Trophoblast cell (in vitro differentiated cells and primary cell): ENCODE results near the gene ARL14EP. TPM values are rescaled to one million over a fixed set of nuclear protein-coding genes. Genes with fewer than 3 reads are reported as not detected.

Experiments used
- DNase-seq, 2 donors: peaks; one replicate each; pipeline ENCODE4 v3.0.0-alpha.2; 2016
- H2AFZ ChIP-seq: 2 replicates; pipeline ENCODE4 v1.6.1; 2013; ENCODE audit warnings: low read length, moderate library complexity, mild to moderate bottlenecking; ENCODE audit not compliant: insufficient read depth, poor library complexity
- H2AK5ac ChIP-seq: 2 replicates; pipeline ENCODE4 v1.6.1; 2013; ENCODE audit warnings: mild to moderate bottlenecking, low read length
- H2BK120ac ChIP-seq: 2 replicates; pipeline ENCODE4 v1.6.1; 2013; ENCODE audit warnings: low read length, mild to moderate bottlenecking, moderate library complexity; ENCODE audit not compliant: insufficient read depth, poor library complexity
- H2BK12ac ChIP-seq: 2 replicates; pipeline ENCODE4 v1.6.1; 2013; ENCODE audit warnings: mild to moderate bottlenecking, low read length, moderate library complexity
- H2BK5ac ChIP-seq: 2 replicates; pipeline ENCODE4 v1.6.1; 2013; ENCODE audit warnings: low read length, low read depth, moderate library complexity, mild to moderate bottlenecking; ENCODE audit not compliant: poor library complexity
- H3K14ac ChIP-seq: 2 replicates; pipeline ENCODE4 v1.6.1; 2013; ENCODE audit warnings: mild to moderate bottlenecking, low read length
- H3K18ac ChIP-seq: 2 replicates; pipeline ENCODE4 v1.6.1; 2013; ENCODE audit warnings: mild to moderate bottlenecking, low read length
- H3K23ac ChIP-seq: 2 replicates; pipeline ENCODE4 v1.6.1; 2013; ENCODE audit warnings: low read length
- H3K27ac ChIP-seq: 2 replicates; pipeline ENCODE4 v1.5.1; 2013; ENCODE audit warnings: low read depth, mild to moderate bottlenecking, inconsistent platforms, low read length, moderate library complexity
- H3K27me3 ChIP-seq: 2 replicates; pipeline ENCODE4 v1.6.1; 2013; ENCODE audit warnings: inconsistent platforms, mild to moderate bottlenecking, low read length, moderate library complexity; ENCODE audit not compliant: insufficient read depth
- H3K36me3 ChIP-seq, 2 experiments: 1 replicate in 1 of 2; 2 replicates in 1 of 2; pipeline ENCODE4 v1.6.1; 2013; ENCODE audit warnings: low read length in 2 of 2, mild to moderate bottlenecking in 2 of 2, moderate library complexity in 1 of 2; ENCODE audit not compliant: insufficient read depth in 2 of 2, control insufficient read depth in 1 of 2
- H3K4ac ChIP-seq: 2 replicates; pipeline ENCODE4 v1.6.1; 2013; ENCODE audit warnings: low read depth, mild to moderate bottlenecking, low read length, moderate library complexity
- H3K4me1 ChIP-seq, 2 experiments: 1 replicate in 1 of 2; 2 replicates in 1 of 2; pipeline ENCODE4 v1.6.1; 2013; ENCODE audit warnings: low read length in 2 of 2, mild to moderate bottlenecking in 2 of 2, moderate library complexity in 1 of 2; ENCODE audit not compliant: insufficient read depth in 2 of 2, control insufficient read depth in 1 of 2
- H3K4me2 ChIP-seq: 2 replicates; pipeline ENCODE4 v1.6.1; 2013; ENCODE audit warnings: inconsistent platforms, mild to moderate bottlenecking, low read length, moderate library complexity
- H3K4me3 ChIP-seq: 2 replicates; pipeline ENCODE4 v1.5.1; 2013; ENCODE audit warnings: mild to moderate bottlenecking, low read depth, low read length, inconsistent platforms
- H3K79me1 ChIP-seq: one replicate; pipeline ENCODE4 v1.6.1; 2013; ENCODE audit warnings: low read length
- H3K79me2 ChIP-seq: 2 replicates; pipeline ENCODE4 v1.6.1; 2013; ENCODE audit warnings: low read length, mild to moderate bottlenecking; ENCODE audit not compliant: control insufficient read depth, insufficient read depth, poor library complexity
- H3K9ac ChIP-seq: 2 replicates; pipeline ENCODE4 v1.6.1; 2013; ENCODE audit warnings: mild to moderate bottlenecking, low read length
- H3K9me3 ChIP-seq: 2 replicates; pipeline ENCODE4 v1.6.1; 2013; ENCODE audit warnings: low read depth, mild to moderate bottlenecking, control low read depth, inconsistent platforms, low read length; ENCODE audit not compliant: insufficient read depth
- H4K12ac ChIP-seq: 2 replicates; pipeline ENCODE4 v1.6.1; 2013; ENCODE audit warnings: low read depth, mild to moderate bottlenecking, low read length, moderate library complexity
- H4K8ac ChIP-seq: 2 replicates; pipeline ENCODE4 v1.6.1; 2013; ENCODE audit warnings: low read depth, mild to moderate bottlenecking, low read length, moderate library complexity
- H4K91ac ChIP-seq: one replicate; pipeline ENCODE4 v1.6.1; 2013; ENCODE audit warnings: low read depth, mild to moderate bottlenecking, low read length, moderate library complexity
- WGBS: extraction: QIAGEN DNeasy Blood & Tissue Kit; methylation state at CpG from one replicate; pipeline ENCODE4 v1.1.7; 2013; ENCODE audit warnings: missing lambda C conversion rate; ENCODE audit not compliant: insufficient read length, insufficient coverage; ENCODE audit errors: extremely low coverage; 5-methylcytosine and 5-hydroxymethylcytosine counted together
- polyA plus RNA-seq: library from polyadenylated mRNA; stranded (reverse); fragments of 200-250 nt; gene quantifications from 2 replicates; pipeline ENCODE4 v1.2.3, GENCODE V29; 2013

The ARL14EP gene
- 13.8 and 15.0 TPM in 2 replicates for polyA plus RNA-seq

GRCh38 chr11:30322826-30323710 lies at the start of gene ARL14EP:
TSS of gene ARL14EP (plus strand) at chr11:30323104. CDS start at chr11:30330949, 7,845 bp downstream.
- Histone ChIP-seq H3K4ac (peak within 1 kb of the TSS; percentile 21), H2BK120ac (peak within 1 kb of the TSS; percentile 60), H4K91ac (peak within 1 kb of the TSS; percentile 49), H3K27me3 (no peaks in the 10 kb centered on the region), H3K18ac (peak within 1 kb of the TSS; percentile 67), H4K12ac (peak within 1 kb of the TSS; percentile 81), H3K9ac (peak within 1 kb of the TSS; percentile 94), H3K9me3 (no peaks in the 10 kb centered on the region), H2AK5ac (no peak within 1 kb of the TSS), H3K79me1 (peaks cover 3% of the 10 kb centered on the region), H2BK12ac (no peak within 1 kb of the TSS), H3K4me2 (peak within 1 kb of the TSS; percentile 63), H3K79me2 (peaks cover 4% of the 10 kb centered on the region), H3K23ac (no peak within 1 kb of the TSS), H3K4me1 (no peaks in the 10 kb centered on the region), H3K36me3 (no peaks in the 10 kb centered on the region), H3K27ac (peak within 1 kb of the TSS; percentile 48), H2AFZ (peak within 1 kb of the TSS; percentile 68), H3K14ac (peak within 1 kb of the TSS; percentile 62), H2BK5ac (no peak within 1 kb of the TSS), H3K4me3 (peak within 1 kb of the TSS; percentile 89), H4K8ac (peak within 1 kb of the TSS; percentile 97)
- peak; percentile 90 to 96 for DNase-seq
- WGBS = no CpG with 5 or more reads among the region's 51 CpGs

- Histone ChIP-seq H4K8ac (no peak overlapping the region), H3K9me3 (no peaks in the 10 kb centered on the region), H3K36me3 (no peaks in the 10 kb centered on the region), H3K27ac (no peak overlapping the region), H3K4me3 (no peak overlapping the region), H3K4ac (no peak overlapping the region), H3K9ac (no peak overlapping the region), H3K18ac (no peak overlapping the region), H2BK5ac (no peak overlapping the region), H3K79me2 (no peaks in the 10 kb centered on the region), H2BK120ac (no peak overlapping the region), H3K27me3 (no peaks in the 10 kb centered on the region), H3K79me1 (no peaks in the 10 kb centered on the region), H2AK5ac (no peak overlapping the region), H4K91ac (no peak overlapping the region), H2BK12ac (no peak overlapping the region), H2AFZ (no peak overlapping the region), H4K12ac (no peak overlapping the region), H3K23ac (no peak overlapping the region), H3K4me1 (no peaks in the 10 kb centered on the region), H3K14ac (no peak overlapping the region), H3K4me2 (no peak overlapping the region)
- no peak for DNase-seq
Measured at GRCh38 chr11:30277176-30277575, 45.7 kb upstream of the ARL14EP start.

- Histone ChIP-seq H2AFZ (no peak overlapping the region), H3K4me1 (no peaks in the 10 kb centered on the region), H2AK5ac (no peak overlapping the region), H2BK120ac (no peak overlapping the region), H3K4me2 (no peak overlapping the region), H3K9ac (no peak overlapping the region), H3K79me2 (no peaks in the 10 kb centered on the region), H3K23ac (no peak overlapping the region), H4K91ac (no peak overlapping the region), H3K27ac (no peak overlapping the region), H2BK5ac (no peak overlapping the region), H3K36me3 (no peaks in the 10 kb centered on the region), H2BK12ac (no peak overlapping the region), H4K8ac (no peak overlapping the region), H3K4ac (no peak overlapping the region), H3K4me3 (no peak overlapping the region), H4K12ac (no peak overlapping the region), H3K27me3 (no peaks in the 10 kb centered on the region), H3K18ac (no peak overlapping the region), H3K14ac (no peak overlapping the region), H3K79me1 (no peaks in the 10 kb centered on the region), H3K9me3 (no peaks in the 10 kb centered on the region)
- WGBS = no CpG with 5 or more reads among the region's 2 CpGs
- no peak for DNase-seq
Measured at GRCh38 chr11:30279796-30280195, 43.1 kb upstream of the ARL14EP start.

GRCh38 chr11:30281476-30282288 lies 41.2 kb upstream of the ARL14EP start:
- Histone ChIP-seq H3K9me3 (no peaks in the 10 kb centered on the region), H3K4ac (no peak overlapping the region), H2AFZ (no peak overlapping the region), H4K12ac (no peak overlapping the region), H3K4me1 (no peaks in the 10 kb centered on the region), H2BK12ac (no peak overlapping the region), H3K27me3 (no peaks in the 10 kb centered on the region), H2BK120ac (no peak overlapping the region), H3K18ac (no peak overlapping the region), H2AK5ac (no peak overlapping the region), H3K79me2 (no peaks in the 10 kb centered on the region), H3K23ac (no peak overlapping the region), H4K8ac (no peak overlapping the region), H3K9ac (no peak overlapping the region), H3K27ac (no peak overlapping the region), H3K36me3 (no peaks in the 10 kb centered on the region), H3K79me1 (no peaks in the 10 kb centered on the region), H3K4me3 (no peak overlapping the region), H3K4me2 (no peak overlapping the region), H2BK5ac (no peak overlapping the region), H3K14ac (no peak overlapping the region), H4K91ac (no peak overlapping the region)
- no CpG with 5 or more reads among the region's 7 CpGs for WGBS
- no peak for DNase-seq
